ENCODE results near the gene ZNF595. TPM values are rescaled to one million over a fixed set of nuclear protein-coding genes. Genes with fewer than 3 reads are reported as not detected.

The ZNF595 gene
- total RNA-seq, 2 experiments from 2014 or later: 8.5 to 10.6 TPM

Other genes with a start within 250 kb of the ZNF595 start
- 10 to 100 TPM; 13.7 to 19.0 TPM for gene ZNF718, start 71.2 kb downstream of the ZNF595 start, total RNA-seq

Measured in activated CD8-positive, alpha-beta memory T cell treated with anti-CD3 and anti-CD28 coated beads, Interleukin-2, amount 10 ng/mL, durations not matched to agents 7 days and 5 days (primary cell).